Smooth muscle cell (in vitro differentiated cells): ENCODE data around the gene ASRGL1. TPM values are rescaled to one million over a fixed set of nuclear protein-coding genes. Genes with fewer than 3 reads are reported as not detected.

ENCODE experiments used
- DNase-seq: peaks from one replicate; lab custom pipeline; 2025; ENCODE audit not compliant: unreplicated experiment; lab: John Stamatoyannopoulos, UW
- H2AFZ ChIP-seq: fragments of 200-600 bp; sonication (generic); 2 replicates; pipeline ENCODE4 v1.6.0; 2016; ENCODE audit warnings: antibody characterized with exemption, low read depth, mild to moderate bottlenecking
- H3F3A ChIP-seq: fragments of 200-600 bp; sonication (generic); 2 replicates; pipeline ENCODE4 v1.6.0; 2017; ENCODE audit warnings: antibody characterized with exemption, low read depth
- H3K27ac ChIP-seq: fragments of 200-600 bp; sonication (generic); 2 replicates; pipeline ENCODE4 v1.5.1; 2016; ENCODE audit warnings: low read depth, mild to moderate bottlenecking
- H3K27me3 ChIP-seq: fragments of 200-600 bp; sonication (generic); 2 replicates; pipeline ENCODE4 v1.6.1; 2016; ENCODE audit warnings: low read depth, mild to moderate bottlenecking
- H3K36me3 ChIP-seq: fragments of 200-600 bp; sonication (generic); 2 replicates; pipeline ENCODE4 v1.5.1; 2016; ENCODE audit warnings: low read depth
- H3K4me1 ChIP-seq: fragments of 200-600 bp; sonication (generic); 2 replicates; pipeline ENCODE4 v1.5.1; 2016; ENCODE audit warnings: low read depth
- H3K4me2 ChIP-seq: fragments of 200-600 bp; sonication (generic); 2 replicates; pipeline ENCODE4 v1.6.0; 2016; ENCODE audit warnings: mild to moderate bottlenecking
- H3K4me3 ChIP-seq: fragments of 200-600 bp; sonication (generic); 2 replicates; pipeline ENCODE4 v1.5.1; 2016; ENCODE audit warnings: mild to moderate bottlenecking
- H3K79me2 ChIP-seq: fragments of 200-600 bp; sonication (generic); 2 replicates; pipeline ENCODE4 v1.6.0; 2016; ENCODE audit warnings: low read depth, mild to moderate bottlenecking
- H3K9ac ChIP-seq: fragments of 200-600 bp; sonication (generic); 2 replicates; pipeline ENCODE4 v1.6.0; 2016; ENCODE audit warnings: low read depth
- H3K9me3 ChIP-seq: fragments of 200-600 bp; sonication (generic); replicated peaks from 2 replicates; pipeline ENCODE4 v1.5.1; 2016; ENCODE audit warnings: low read depth
- H4K20me1 ChIP-seq: fragments of 200-600 bp; sonication (generic); 2 replicates; pipeline ENCODE4 v1.6.0; 2016; ENCODE audit warnings: low read depth
- WGBS: methylation state at CpG from one replicate; pipeline ENCODE4 v1.1.7; 2016; ENCODE audit warnings: low lambda C conversion rate; 5-methylcytosine and 5-hydroxymethylcytosine counted together
- polyA plus RNA-seq: library from polyadenylated mRNA; unstranded; fragments of >200 nt; fragmentation: Nextera tagmentation; extraction: Ambion mirVana; gene quantifications from 2 replicates; pipeline ENCODE4 v1.2.1, GENCODE V29; 2016
- total RNA-seq: library from RNA; depleted of rRNA; stranded (reverse); fragments of >200 nt; gene quantifications from 2 replicates; pipeline ENCODE4 v1.2.3, GENCODE V29; 2014
- TF ChIP-seq, protein P1 (sequence below): fragments of 200-600 bp; sonication (generic); IDR thresholded peaks from 2 replicates; pipeline ENCODE4 v1.5.1; 2017; ENCODE audit warnings: borderline replicate concordance, mild to moderate bottlenecking, antibody characterized with exemption; ENCODE audit not compliant: insufficient read depth, poor library complexity, severe bottlenecking

ASRGL1 gene
- total and polyA plus RNA-seq, 2 experiments from 2014 or later, result 0.97 to 1.4 TPM

DNA sequence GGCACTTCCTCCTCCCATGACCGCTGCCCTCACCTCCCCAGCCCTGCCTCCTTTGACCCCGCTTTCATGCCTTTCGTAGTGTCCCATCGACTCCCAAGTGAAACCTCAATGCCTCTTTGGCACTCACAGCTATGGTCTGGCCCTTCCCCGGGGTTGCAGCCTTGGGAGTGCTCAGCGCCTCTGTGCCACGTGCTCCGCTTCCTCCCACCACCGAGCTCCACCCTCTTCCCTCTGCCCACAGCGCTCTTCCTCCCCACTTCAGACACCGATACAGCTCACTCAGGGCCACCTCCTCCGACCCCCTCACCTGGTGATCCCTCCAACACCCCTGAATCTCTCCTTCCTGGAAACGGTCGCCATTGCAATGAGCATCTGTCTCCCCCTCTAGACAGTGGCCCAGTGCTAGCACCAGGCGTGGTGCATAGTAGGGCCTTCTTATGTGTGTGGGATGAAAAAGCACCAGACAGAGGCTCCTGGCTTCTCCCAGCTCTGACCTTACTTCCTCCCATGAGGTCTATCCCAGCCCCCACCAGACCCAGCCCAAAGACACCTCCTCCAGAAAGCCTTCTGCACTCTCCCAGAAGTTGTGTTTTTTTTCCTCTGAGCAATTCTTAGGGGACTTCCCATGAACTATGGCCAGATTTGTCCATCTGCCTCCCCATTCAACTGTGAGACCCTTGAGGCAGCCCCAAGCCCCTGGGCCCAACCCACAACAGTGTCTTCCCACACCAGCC, 65.1 kb downstream of the ASRGL1 start:
- H3K4me2 ChIP-seq, result no peak overlapping the region
- 97% methylated on average over 14 of the region's 15 CpGs for WGBS
- H3K4me1 ChIP-seq, result no peaks in the 10 kb centered on the region
- no peak overlapping the region for H3K4me3 ChIP-seq
- H3K9ac ChIP-seq, result no peak overlapping the region
- H3F3A ChIP-seq, result peaks cover 18% of the 10 kb centered on the region
- H3K9me3 ChIP-seq, result no peaks in the 10 kb centered on the region
- no peak for DNase-seq
- TF ChIP-seq, protein P1, sequence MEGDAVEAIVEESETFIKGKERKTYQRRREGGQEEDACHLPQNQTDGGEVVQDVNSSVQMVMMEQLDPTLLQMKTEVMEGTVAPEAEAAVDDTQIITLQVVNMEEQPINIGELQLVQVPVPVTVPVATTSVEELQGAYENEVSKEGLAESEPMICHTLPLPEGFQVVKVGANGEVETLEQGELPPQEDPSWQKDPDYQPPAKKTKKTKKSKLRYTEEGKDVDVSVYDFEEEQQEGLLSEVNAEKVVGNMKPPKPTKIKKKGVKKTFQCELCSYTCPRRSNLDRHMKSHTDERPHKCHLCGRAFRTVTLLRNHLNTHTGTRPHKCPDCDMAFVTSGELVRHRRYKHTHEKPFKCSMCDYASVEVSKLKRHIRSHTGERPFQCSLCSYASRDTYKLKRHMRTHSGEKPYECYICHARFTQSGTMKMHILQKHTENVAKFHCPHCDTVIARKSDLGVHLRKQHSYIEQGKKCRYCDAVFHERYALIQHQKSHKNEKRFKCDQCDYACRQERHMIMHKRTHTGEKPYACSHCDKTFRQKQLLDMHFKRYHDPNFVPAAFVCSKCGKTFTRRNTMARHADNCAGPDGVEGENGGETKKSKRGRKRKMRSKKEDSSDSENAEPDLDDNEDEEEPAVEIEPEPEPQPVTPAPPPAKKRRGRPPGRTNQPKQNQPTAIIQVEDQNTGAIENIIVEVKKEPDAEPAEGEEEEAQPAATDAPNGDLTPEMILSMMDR, result no peak
- no peaks in the 10 kb centered on the region for H3K36me3 ChIP-seq
- no peak overlapping the region for H3K27ac ChIP-seq
- H3K79me2 ChIP-seq, result no peaks in the 10 kb centered on the region
- no peaks in the 10 kb centered on the region for H4K20me1 ChIP-seq
- no peak overlapping the region for H2AFZ ChIP-seq
- no peaks in the 10 kb centered on the region for H3K27me3 ChIP-seq

- Histone ChIP-seq H3K9ac (no peak overlapping the region), H3K4me3 (no peak overlapping the region), H3K9me3 (no peaks in the 10 kb centered on the region), H3K27me3 (no peaks in the 10 kb centered on the region), H2AFZ (no peak overlapping the region), H3K4me1 (no peaks in the 10 kb centered on the region), H3K79me2 (no peaks in the 10 kb centered on the region), H3K4me2 (no peak overlapping the region), H3K36me3 (no peaks in the 10 kb centered on the region), H3F3A (peaks cover 11% of the 10 kb centered on the region), H4K20me1 (no peaks in the 10 kb centered on the region), H3K27ac (no peak overlapping the region)
- DNase-seq, result no peak
- 61% methylated on average over 12 of the region's 12 CpGs for WGBS
- TF ChIP-seq, protein P1, result no peak
Observed at GRCh38 chr11:62402960-62403730, 65.9 kb downstream of the ASRGL1 start.

GRCh38 chr11:62404435-62404834, 67.2 kb downstream of the ASRGL1 start:
- no peaks in the 10 kb centered on the region for H3K27me3 ChIP-seq
- TF ChIP-seq, protein P1, result no peak
- WGBS, result 96% methylated on average over 6 of the region's 6 CpGs
- no peaks in the 10 kb centered on the region for H3K36me3 ChIP-seq
- no peaks in the 10 kb centered on the region for H3K9me3 ChIP-seq
- no peak for DNase-seq
- H3K4me2 ChIP-seq, result no peak overlapping the region
- H2AFZ ChIP-seq, result no peak overlapping the region
- H3K9ac ChIP-seq, result no peak overlapping the region
- no peaks in the 10 kb centered on the region for H3K79me2 ChIP-seq
- no peak overlapping the region for H3K27ac ChIP-seq
- H4K20me1 ChIP-seq, result no peaks in the 10 kb centered on the region
- H3K4me3 ChIP-seq, result no peak overlapping the region
- H3F3A ChIP-seq, result peaks cover 5% of the 10 kb centered on the region
- H3K4me1 ChIP-seq, result no peaks in the 10 kb centered on the region
